Stimulated activated naive CD8-positive, alpha-beta T cell treated with anti-CD3 and anti-CD28 coated beads, Interleukin-15, Interleukin-2, amounts not matched to agents 100 ng/mL and 50 ng/mL, for 24 hours (primary cell): ENCODE data around the gene CPT1A.

Experiments used
- H3K27ac Mint-ChIP-seq: one replicate; pipeline ENCODE4 v1.8.0; 2021; ENCODE audit warnings: mild to moderate bottlenecking, mixed read lengths
- H3K27me3 Mint-ChIP-seq: one replicate; pipeline ENCODE4 v1.8.0; 2021; ENCODE audit warnings: mixed read lengths
- H3K36me3 Mint-ChIP-seq: one replicate; pipeline ENCODE4 v1.8.0; 2021; ENCODE audit warnings: low read depth, mixed read lengths
- H3K4me1 Mint-ChIP-seq: one replicate; pipeline ENCODE4 v1.8.0; 2021; ENCODE audit warnings: low read depth, mixed read lengths
- H3K4me3 Mint-ChIP-seq: one replicate; pipeline ENCODE4 v1.8.0; 2021; ENCODE audit warnings: mild to moderate bottlenecking, mixed read lengths
- H3K9me3 Mint-ChIP-seq: one replicate; pipeline ENCODE4 v1.8.0; 2021; ENCODE audit warnings: mixed read lengths

The CPT1A gene

DNA sequence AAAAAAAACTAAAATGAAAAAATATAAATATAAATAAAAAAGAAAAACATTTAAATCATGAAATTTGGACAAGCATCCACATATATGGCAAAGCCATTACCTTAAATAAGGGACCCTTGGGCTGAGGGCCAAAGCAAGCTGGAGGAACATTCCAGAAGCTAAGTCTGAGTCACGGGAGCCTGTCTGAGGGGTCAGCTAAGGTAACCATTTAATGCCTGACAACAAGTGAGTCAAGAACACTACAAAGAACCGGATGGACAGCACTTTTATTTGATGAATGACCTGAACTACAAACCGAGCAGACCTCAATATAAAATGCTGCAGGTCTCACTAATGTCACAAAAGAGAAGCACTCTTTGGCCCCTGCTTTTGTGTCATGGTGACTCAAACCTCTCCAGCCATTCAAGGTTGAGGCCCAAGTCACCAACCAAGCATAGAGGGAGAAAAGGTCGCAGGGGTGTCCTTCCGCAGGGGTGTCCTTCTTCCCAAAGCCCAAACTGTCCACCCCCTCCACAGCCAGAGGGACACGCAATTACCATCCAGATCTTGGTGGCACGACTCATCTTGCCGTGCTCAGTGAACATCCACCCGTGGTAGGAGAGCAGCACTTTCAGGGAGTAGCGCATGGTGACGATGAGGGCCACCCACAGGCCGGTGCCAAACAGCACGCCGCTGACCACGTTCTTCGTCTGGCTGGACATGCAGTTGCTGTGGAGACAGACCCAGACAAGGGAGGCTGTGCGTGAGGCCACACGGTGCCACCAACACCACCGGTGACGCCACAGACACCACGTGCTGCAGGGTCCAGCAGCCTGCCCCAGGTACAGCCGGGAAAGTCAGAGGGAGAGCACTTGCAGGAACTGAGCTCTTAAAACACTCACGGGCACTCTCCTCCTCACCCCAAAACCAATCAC, 34.5 kb downstream of the CPT1A start:
- H3K4me1 Mint-ChIP-seq: no peaks in the 10 kb centered on the region
- H3K27ac Mint-ChIP-seq: no peak overlapping the region
- no peaks in the 10 kb centered on the region for H3K27me3 Mint-ChIP-seq
- H3K9me3 Mint-ChIP-seq: no peaks in the 10 kb centered on the region
- H3K36me3 Mint-ChIP-seq: peaks cover 5% of the 10 kb centered on the region
- no peak overlapping the region for H3K4me3 Mint-ChIP-seq

DNA sequence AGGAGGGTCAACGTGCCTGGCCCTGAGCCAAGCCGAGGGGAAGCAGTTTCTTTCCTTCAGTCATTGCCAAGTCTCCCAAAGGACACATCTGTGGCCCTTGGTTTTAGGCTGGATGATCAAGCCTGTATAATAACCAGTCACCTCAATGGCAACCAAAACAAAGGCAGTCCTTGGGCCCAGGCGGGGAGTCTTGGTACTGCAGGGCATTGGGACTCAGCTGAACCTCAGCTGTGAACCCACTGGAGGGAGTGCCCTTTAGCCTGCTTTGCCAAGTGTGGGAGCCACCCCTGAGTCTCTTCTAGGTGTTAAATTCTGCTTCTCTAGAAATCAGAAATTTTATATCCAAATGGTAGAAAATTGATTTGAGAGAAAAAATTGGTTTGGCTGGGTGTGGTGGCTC, 36.9 kb downstream of the CPT1A start:
- Mint-ChIP-seq H3K36me3 (peaks cover 11% of the 10 kb centered on the region), H3K27me3 (no peaks in the 10 kb centered on the region), H3K4me1 (no peaks in the 10 kb centered on the region), H3K9me3 (no peaks in the 10 kb centered on the region), H3K4me3 (no peak overlapping the region), H3K27ac (no peak overlapping the region)

DNA sequence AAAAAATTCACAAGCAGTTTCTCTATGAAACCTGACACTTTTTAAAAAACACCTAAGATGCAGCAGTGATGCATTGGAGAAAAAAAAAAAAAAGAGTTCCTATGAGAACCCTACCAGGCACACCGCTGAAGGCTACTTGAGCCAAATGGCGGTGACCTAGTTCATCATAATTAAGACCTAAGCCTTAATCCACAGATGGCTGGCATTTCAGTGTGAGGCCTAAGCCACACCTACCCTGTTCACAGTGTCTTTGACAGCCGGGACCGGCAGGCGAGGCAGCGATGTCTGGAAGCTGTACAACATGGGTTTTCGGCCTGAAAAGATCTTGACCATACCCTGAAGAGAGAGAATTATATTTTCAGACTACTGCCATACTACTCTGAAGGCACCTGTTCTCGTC, 38.0 kb downstream of the CPT1A start:
- Mint-ChIP-seq H3K36me3 (peaks cover 15% of the 10 kb centered on the region), H3K4me1 (no peaks in the 10 kb centered on the region), H3K27ac (no peak overlapping the region), H3K9me3 (no peaks in the 10 kb centered on the region), H3K4me3 (no peak overlapping the region), H3K27me3 (no peaks in the 10 kb centered on the region)

DNA sequence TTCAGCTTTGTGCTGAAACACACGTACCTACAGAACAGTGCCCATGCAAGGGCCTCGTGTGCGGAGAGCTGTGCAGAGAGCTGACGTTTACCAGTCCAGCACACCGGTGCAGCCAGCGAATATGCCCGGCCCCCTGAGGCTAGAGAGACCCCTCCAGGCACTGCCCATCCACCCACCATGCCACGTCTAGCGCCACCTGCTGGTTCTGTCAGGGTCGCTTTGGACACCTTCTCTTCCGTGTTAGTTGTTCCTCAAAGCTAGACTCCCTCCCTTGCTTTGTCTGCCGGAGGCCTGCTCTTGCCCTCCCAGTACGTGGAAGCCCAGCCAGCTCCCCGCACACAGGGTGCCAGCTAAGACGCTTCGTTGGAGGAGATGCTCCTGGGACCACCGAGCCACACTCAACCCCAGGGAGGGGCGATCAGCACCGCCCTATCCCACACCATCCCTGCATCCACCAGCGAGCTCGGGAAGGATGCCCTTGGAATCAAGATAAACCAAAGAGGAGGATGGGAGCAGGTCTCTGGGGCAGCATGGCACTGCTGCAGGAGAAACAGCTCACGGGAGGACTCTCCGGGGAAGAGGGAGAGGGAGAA, 43.4 kb downstream of the CPT1A start:
- Mint-ChIP-seq H3K9me3 (no peaks in the 10 kb centered on the region), H3K4me3 (no peak overlapping the region), H3K4me1 (no peaks in the 10 kb centered on the region), H3K36me3 (peaks cover 31% of the 10 kb centered on the region), H3K27me3 (no peaks in the 10 kb centered on the region), H3K27ac (no peak overlapping the region)

DNA sequence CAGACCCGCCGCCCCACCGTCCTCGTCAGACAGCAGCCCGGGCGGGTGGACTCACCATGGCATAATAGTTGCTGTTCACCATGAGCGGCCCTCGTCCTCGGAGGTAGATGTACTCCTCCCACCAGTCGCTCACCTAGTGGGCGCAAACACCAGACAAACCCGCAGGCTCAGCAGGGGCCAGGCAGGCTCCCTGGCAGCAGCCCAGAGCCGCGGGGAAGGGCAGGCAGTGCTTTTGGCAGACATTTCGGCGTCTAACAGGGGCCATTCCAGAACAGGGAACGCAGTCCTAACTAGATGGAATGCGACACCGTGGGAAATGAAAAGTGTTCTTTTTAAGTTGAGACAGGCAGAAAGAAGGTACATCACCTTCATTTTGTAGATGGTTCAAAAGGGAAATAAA, 44.9 kb downstream of the CPT1A start:
- Mint-ChIP-seq H3K27me3 (no peaks in the 10 kb centered on the region), H3K9me3 (no peaks in the 10 kb centered on the region), H3K4me3 (no peak overlapping the region), H3K4me1 (no peaks in the 10 kb centered on the region), H3K36me3 (peaks cover 29% of the 10 kb centered on the region), H3K27ac (no peak overlapping the region)

DNA sequence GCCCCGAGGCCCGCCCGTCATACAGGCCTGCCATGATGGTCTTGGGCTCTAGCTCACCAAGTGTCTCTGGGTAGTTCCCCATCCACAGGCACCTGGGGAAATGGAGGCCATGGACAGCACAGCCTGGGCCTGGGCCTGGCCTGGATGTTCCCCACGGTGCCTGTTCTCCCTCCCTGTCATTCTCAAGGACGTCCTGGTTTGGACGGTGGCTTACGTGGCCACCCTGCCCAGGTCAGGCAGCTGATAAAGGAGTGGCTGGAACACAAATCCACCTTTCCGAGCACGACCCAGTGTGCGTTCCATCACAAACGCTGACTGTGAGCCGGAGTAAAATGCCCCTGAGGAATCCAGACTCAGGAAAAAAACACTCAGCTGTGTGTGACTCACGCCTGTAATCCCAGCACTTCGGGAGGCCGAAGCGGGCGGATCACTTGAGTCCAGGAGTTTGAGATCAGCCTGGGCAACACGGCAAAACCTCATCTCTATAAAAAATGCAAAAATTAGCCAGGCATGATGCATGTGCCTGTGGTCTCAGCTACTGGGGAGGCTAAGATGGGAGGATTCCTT, 49.2 kb downstream of the CPT1A start:
- Mint-ChIP-seq H3K27me3 (no peaks in the 10 kb centered on the region), H3K4me1 (no peaks in the 10 kb centered on the region), H3K36me3 (peaks cover 24% of the 10 kb centered on the region), H3K27ac (no peak overlapping the region), H3K9me3 (no peaks in the 10 kb centered on the region), H3K4me3 (no peak overlapping the region)

DNA sequence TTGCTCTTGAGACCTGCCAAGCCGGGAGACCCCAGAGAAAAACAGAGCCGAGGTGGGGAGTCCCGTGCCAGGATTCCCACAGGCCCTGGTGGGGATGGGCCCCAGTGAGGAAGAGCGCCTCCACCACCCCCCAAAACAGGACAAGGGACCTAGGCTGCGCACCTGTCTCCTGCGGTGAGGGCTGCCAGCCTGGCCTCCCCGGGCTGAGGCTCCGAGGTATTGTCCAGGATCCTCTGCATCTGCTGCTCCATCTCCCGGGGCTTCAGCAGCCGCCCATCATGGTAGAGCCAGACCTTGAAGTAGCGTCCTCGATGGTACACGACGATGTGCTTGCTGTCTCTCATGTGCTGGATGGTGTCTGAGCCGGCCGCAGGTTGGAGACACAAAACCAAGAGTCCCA, 57.1 kb downstream of the CPT1A start:
- H3K27ac Mint-ChIP-seq: no peak overlapping the region
- H3K36me3 Mint-ChIP-seq: peaks cover 20% of the 10 kb centered on the region
- H3K9me3 Mint-ChIP-seq: no peaks in the 10 kb centered on the region
- no peak overlapping the region for H3K4me3 Mint-ChIP-seq
- no peaks in the 10 kb centered on the region for H3K4me1 Mint-ChIP-seq
- H3K27me3 Mint-ChIP-seq: no peaks in the 10 kb centered on the region

DNA sequence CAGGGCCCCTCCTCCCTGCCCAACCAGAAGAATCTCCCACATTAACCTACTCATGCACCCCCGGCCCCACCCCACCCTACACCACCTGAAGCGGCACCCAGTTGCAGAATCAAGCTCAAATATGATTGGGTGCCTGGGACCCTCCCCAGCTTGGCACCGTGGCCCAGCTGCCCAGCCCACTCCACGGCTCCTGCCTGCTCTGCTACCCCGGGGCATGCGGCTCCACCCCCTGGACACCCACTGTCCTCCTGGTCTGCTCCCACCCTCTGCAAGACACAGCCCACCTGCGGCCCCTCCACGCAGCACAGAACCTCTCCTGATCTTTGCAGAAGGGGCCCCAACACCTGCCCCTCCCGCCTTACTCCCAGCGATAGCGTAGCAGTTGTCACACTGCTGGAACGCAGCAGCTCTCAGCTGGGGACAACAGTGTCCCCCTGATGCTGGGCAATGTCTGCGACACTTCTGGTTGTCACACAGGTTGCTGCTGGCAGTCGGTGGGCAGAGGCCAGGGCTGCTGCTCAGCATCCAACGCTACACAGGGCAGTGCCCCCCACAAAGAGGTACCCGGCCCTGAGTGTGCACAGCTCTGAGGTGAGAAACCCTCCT, 58.4 kb downstream of the CPT1A start:
- Mint-ChIP-seq H3K36me3 (peaks cover 26% of the 10 kb centered on the region), H3K27ac (no peak overlapping the region), H3K9me3 (no peaks in the 10 kb centered on the region), H3K4me1 (no peaks in the 10 kb centered on the region), H3K4me3 (no peak overlapping the region), H3K27me3 (no peaks in the 10 kb centered on the region)

DNA sequence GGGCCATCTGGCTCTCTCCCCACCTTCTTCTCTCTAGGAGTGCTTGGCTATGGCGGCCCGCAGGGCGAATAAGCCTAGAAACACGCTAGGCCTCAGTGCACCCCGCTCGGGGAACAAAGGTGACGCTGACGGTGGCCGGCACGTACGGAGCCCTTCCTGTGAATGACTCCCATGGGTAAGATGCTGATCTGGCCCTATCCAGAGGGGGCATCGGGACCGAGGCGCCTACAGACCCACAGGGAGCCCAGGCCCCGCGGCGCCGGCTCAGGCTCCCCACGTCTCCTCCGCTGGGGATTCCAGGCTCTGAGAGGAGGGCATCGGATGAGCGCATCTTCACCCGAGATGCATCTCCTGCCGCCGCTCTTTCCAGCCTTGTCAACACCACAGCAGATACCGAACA, 59.0 kb downstream of the CPT1A start:
- H3K4me1 Mint-ChIP-seq: no peaks in the 10 kb centered on the region
- H3K9me3 Mint-ChIP-seq: no peaks in the 10 kb centered on the region
- no peak overlapping the region for H3K27ac Mint-ChIP-seq
- no peak overlapping the region for H3K4me3 Mint-ChIP-seq
- no peaks in the 10 kb centered on the region for H3K27me3 Mint-ChIP-seq
- H3K36me3 Mint-ChIP-seq: peaks cover 30% of the 10 kb centered on the region

DNA sequence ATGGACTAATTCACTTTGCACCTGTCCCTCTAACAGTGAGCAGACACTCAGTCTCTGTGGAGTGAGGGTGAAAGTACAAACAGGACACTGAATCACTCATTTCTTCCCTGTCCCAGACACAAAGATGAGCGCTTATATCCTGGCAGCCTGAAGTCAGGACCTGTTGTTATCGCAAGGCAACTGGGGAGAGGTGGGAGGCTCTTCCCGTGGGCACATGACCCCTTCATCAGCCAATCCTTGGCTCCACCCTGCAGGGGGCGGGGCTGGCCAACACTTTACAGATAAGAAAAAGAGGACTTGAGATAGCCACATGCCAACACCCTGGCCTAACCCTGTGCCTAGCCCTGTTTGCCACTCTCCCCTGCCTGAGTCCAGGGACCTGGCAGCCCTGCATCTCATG, 60.9 kb downstream of the CPT1A start:
- no peak overlapping the region for H3K4me3 Mint-ChIP-seq
- H3K4me1 Mint-ChIP-seq: no peaks in the 10 kb centered on the region
- H3K27ac Mint-ChIP-seq: no peak overlapping the region
- H3K27me3 Mint-ChIP-seq: no peaks in the 10 kb centered on the region
- H3K36me3 Mint-ChIP-seq: peaks cover 36% of the 10 kb centered on the region
- H3K9me3 Mint-ChIP-seq: no peaks in the 10 kb centered on the region

DNA sequence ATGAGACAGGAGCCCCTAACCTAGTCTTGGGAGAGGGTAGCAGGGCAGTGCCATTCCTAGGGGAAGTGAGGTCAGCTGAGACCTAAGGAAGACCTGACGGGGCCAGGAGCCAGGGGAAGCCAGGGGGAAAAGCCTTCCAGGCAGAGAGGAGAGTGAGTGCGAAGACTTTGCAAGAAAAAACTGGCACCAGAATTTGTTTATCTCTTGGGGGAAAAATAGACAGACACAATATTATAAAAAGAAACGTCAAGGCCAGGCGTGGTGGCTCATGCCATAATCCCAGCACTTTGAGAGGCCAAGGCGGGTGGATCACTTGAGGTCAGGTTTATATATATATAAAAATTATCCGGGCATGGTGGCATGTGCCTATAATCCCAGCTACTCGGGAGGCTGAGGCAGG, 63.5 kb downstream of the CPT1A start:
- Mint-ChIP-seq H3K4me3 (no peak overlapping the region), H3K36me3 (peaks cover 56% of the 10 kb centered on the region), H3K27me3 (no peaks in the 10 kb centered on the region), H3K4me1 (no peaks in the 10 kb centered on the region), H3K9me3 (no peaks in the 10 kb centered on the region), H3K27ac (no peak overlapping the region)

DNA sequence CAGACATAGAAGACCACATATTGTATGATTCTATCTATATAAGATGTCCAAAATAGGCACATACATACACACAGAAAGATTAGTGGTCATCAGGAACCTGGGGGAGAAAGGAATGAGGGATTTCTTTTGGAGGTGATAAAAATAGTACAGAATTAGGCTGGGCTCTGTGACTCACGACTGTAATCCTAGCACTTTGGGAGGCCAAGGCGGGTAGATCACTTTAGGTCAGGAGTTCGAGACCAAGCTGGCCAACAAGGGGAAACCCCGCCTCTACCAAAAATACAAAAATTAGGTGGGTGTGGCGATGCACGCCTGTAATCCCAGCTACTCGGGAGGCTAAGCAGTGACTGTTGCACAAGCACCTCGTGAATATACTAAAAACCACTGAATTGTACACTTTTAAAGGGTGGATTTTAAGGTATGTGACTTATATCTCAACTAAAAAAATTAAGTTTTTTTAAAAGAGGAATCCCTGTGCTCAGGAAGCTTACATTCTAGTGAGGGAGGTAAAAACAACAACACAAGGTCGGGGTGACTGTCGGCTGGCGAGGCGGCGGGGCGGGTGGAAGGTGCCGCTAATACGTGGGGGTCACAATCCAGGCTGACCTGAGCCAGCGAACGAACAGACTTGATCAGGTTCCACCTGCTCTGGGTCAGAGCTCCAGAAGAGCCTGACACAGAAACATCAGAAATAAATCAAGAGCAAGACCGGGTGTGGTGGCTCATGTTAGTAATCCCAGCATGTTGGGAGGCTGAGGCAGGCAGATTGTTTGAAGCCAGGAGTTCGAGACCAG, 65.1 kb downstream of the CPT1A start:
- peaks cover 64% of the 10 kb centered on the region for H3K36me3 Mint-ChIP-seq
- no peak overlapping the region for H3K4me3 Mint-ChIP-seq
- no peaks in the 10 kb centered on the region for H3K4me1 Mint-ChIP-seq
- H3K9me3 Mint-ChIP-seq: no peaks in the 10 kb centered on the region
- H3K27ac Mint-ChIP-seq: peak overlapping the region; percentile 59
- H3K27me3 Mint-ChIP-seq: no peaks in the 10 kb centered on the region

DNA sequence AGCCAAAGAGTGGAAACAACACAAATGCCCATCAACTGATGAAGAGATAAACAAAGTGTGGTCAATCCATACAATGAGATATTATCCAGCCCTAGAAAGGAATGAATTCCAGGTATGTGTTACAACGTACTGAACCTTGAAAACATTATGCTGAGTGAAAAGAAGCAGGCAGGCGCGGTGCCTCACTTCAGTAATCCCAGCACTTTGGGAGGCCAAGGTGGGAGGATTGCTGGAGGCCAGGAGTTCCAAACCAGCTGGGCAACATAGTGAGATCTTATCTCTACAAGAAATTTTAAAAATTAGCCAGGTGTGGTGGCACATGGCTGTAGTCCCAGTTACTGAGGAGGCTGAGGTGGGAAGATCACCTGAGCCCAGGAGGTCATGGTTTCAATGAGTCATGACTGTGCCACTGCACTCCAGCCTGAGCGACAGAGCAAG, 65.7 kb downstream of the CPT1A start:
- Mint-ChIP-seq H3K27ac (peak overlapping the region; percentile 59), H3K4me1 (no peaks in the 10 kb centered on the region), H3K4me3 (no peak overlapping the region), H3K27me3 (no peaks in the 10 kb centered on the region), H3K36me3 (peaks cover 63% of the 10 kb centered on the region), H3K9me3 (no peaks in the 10 kb centered on the region)

DNA sequence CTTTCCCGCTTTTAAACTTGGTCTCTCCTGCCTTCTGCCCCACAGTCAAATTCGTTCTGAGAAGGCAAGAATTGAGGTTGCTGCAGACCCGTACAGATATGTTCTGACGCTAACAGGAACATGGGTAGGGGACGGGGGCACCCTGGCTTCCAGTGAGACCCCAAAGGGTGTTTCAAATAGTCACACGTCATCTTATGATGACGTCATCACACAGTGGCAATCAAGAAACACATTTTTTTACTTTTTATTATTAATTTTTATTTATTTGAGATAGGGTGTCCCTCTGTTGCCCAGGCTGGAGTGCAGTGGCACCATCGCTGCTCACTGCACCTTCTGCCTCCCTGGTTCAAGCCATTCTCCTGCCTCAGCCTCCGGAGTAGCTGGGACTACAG, 67.5 kb downstream of the CPT1A start:
- peaks cover 62% of the 10 kb centered on the region for H3K36me3 Mint-ChIP-seq
- H3K27ac Mint-ChIP-seq: no peak overlapping the region
- no peaks in the 10 kb centered on the region for H3K27me3 Mint-ChIP-seq
- H3K4me1 Mint-ChIP-seq: no peaks in the 10 kb centered on the region
- no peak overlapping the region for H3K4me3 Mint-ChIP-seq
- no peaks in the 10 kb centered on the region for H3K9me3 Mint-ChIP-seq
